ENCODE measurements around the gene TMCO1. TPM values are rescaled to one million over a fixed set of nuclear protein-coding genes. Genes with fewer than 3 reads are reported as not detected.
"Not testable (repeated sequence)": the region's sequence is repeated elsewhere in the genome, so short reads cannot be mapped to it uniquely, and the experiment has no call there.

The TMCO1 gene
- total RNA-seq, 4 donors from 2014 or later: 28.7 to 46.9 (median 36.8) TPM

GRCh38 chr1:165726169-165726568, 42.5 kb downstream of the TMCO1 start:
- TF ChIP-seq POLR2A (IDR thresholded peaks at IDR 0.05): no peak
- TF ChIP-seq CTCF (IDR thresholded peaks at IDR 0.05 in 4 of 5, conservative IDR thresholded peaks at IDR 0.05 in 1 of 5): no peak
- in situ Hi-C loops (cut with MboI; ENCODE audit: low sequenced_read_pairs in 4 of 4) (no loop called here), intact Hi-C loops (cut with DNase I; ENCODE audit: low total_unique reads) (no loop called here)
- no peaks in the 10 kb centered on the region for H3K9me3 ChIP-seq
- H3K4me1 ChIP-seq: peaks cover 0 to 4% of the 10 kb centered on the region in 2 donors
- no peaks in the 10 kb centered on the region for H3K27me3 ChIP-seq
- H3K36me3 ChIP-seq: peaks cover 0 to 28% of the 10 kb centered on the region in 2 donors
- no peak for ATAC-seq
- H3K27ac ChIP-seq: no peak overlapping the region
- DNase-seq: no peak
- H3K4me3 ChIP-seq: no peak overlapping the region

- TF ChIP-seq CTCF (IDR thresholded peaks at IDR 0.05 in 4 of 5, conservative IDR thresholded peaks at IDR 0.05 in 1 of 5): peak in 4 of 5 experiments; percentile 20 to 52 (median 46)
- no peak for TF ChIP-seq POLR2A (IDR thresholded peaks at IDR 0.05)
- Histone ChIP-seq H3K36me3 (no peaks in the 10 kb centered on the region), H3K4me1 (no peaks in the 10 kb centered on the region), H3K27me3 (no peaks in the 10 kb centered on the region), H3K4me3 (no peak overlapping the region), H3K27ac (no peak overlapping the region), H3K9me3 (no peaks in the 10 kb centered on the region)
- in situ Hi-C loops (cut with MboI; ENCODE audit: low sequenced_read_pairs in 4 of 4) (loop anchor here in 2 of 4 donors (5.0 to 10.0 kb wide), 2 partner anchors 194 to 197 kb away; no protein-coding TSS in a partner anchor), intact Hi-C loops (cut with DNase I; ENCODE audit: low total_unique reads) (loop anchor here (1.0 kb wide), 1 partner anchor 196 kb away; no protein-coding TSS in a partner anchor)
- no peak for ATAC-seq
- no peak for DNase-seq
Measured at GRCh38 chr1:165717918-165718515, 50.7 kb downstream of the TMCO1 start.

- in situ Hi-C loops (cut with MboI; ENCODE audit: low sequenced_read_pairs in 4 of 4): loop anchor here in 2 of 4 donors (5.0 to 10.0 kb wide), 2 partner anchors 196 to 198 kb away; no protein-coding TSS in a partner anchor
- H3K4me3 ChIP-seq; intact Hi-C loops (cut with DNase I; ENCODE audit: low total_unique reads); DNase-seq; ATAC-seq; H3K9me3 ChIP-seq; H3K27ac ChIP-seq; H3K27me3 ChIP-seq; H3K4me1 ChIP-seq; H3K36me3 ChIP-seq: not testable (repeated sequence)
Measured at GRCh38 chr1:165716265-165717051, 52.2 kb downstream of the TMCO1 start.

GRCh38 chr1:165712764-165713163, 55.9 kb downstream of the TMCO1 start:
- Histone ChIP-seq H3K36me3 (no peaks in the 10 kb centered on the region), H3K27ac (no peak overlapping the region), H3K9me3 (no peaks in the 10 kb centered on the region), H3K27me3 (no peaks in the 10 kb centered on the region), H3K4me1 (no peaks in the 10 kb centered on the region), H3K4me3 (no peak overlapping the region)
- no peak for ATAC-seq
- in situ Hi-C loops (cut with MboI; ENCODE audit: low sequenced_read_pairs in 4 of 4): loop anchor here in 1 of 4 donors (10.0 kb wide), 1 partner anchor 202 kb away; no protein-coding TSS in a partner anchor
- no peak for DNase-seq
- TF ChIP-seq CTCF (IDR thresholded peaks at IDR 0.05 in 4 of 5, conservative IDR thresholded peaks at IDR 0.05 in 1 of 5) (no peak), POLR2A (IDR thresholded peaks at IDR 0.05) (no peak)
- intact Hi-C loops (cut with DNase I; ENCODE audit: low total_unique reads): no loop called here
